Aorta (tissue), 5 donors: ENCODE results near the gene GAK. TPM values are rescaled to one million over a fixed set of nuclear protein-coding genes. Genes with fewer than 3 reads are reported as not detected.
"Not testable (repeated sequence)": the region's sequence is repeated elsewhere in the genome, so short reads cannot be mapped to it uniquely, and the experiment has no call there.

Experiments
- ATAC-seq: fragments of 200-7000 bp; cut with Tn5 transposase; one replicate; pipeline ENCODE4 v1.9.1; 2022; ENCODE audit warnings: moderate library complexity; ENCODE audit not compliant: low FRiP score
- DNase-seq, 2 donors: peaks; one replicate each; pipeline ENCODE4 v3.0.0-alpha.2; 2020
- H3K27ac ChIP-seq, 2 donors: one replicate each; pipeline ENCODE4 v1.5.1; 2013; ENCODE audit warnings: low read length in 2 of 2, mild to moderate bottlenecking in 2 of 2, moderate library complexity in 2 of 2, control low read depth in 1 of 2, inconsistent platforms in 1 of 2, low read depth in 1 of 2
- H3K27me3 ChIP-seq, 2 donors: one replicate each; pipeline ENCODE4 v1.6.1; 2013; ENCODE audit warnings: control low read depth in 1 of 2, low read length in 1 of 2, mild to moderate bottlenecking in 1 of 2, moderate library complexity in 1 of 2; ENCODE audit not compliant: insufficient read depth in 2 of 2, control insufficient read depth in 1 of 2
- H3K36me3 ChIP-seq, 2 donors: one replicate each; pipeline ENCODE4 v1.6.1; 2013; ENCODE audit warnings: control low read depth in 1 of 2, low read length in 1 of 2, mild to moderate bottlenecking in 1 of 2; ENCODE audit not compliant: insufficient read depth in 2 of 2, control insufficient read depth in 1 of 2
- H3K4me1 ChIP-seq, 2 donors: one replicate each; pipeline ENCODE4 v1.6.1; 2013; ENCODE audit warnings: low read length in 2 of 2, control low read depth in 1 of 2, mild to moderate bottlenecking in 1 of 2, moderate library complexity in 1 of 2; ENCODE audit not compliant: insufficient read depth in 2 of 2, control insufficient read depth in 1 of 2
- H3K4me3 ChIP-seq, 2 donors: one replicate each; pipeline ENCODE4 v1.5.1; 2013; ENCODE audit warnings: low read length in 2 of 2, control low read depth in 1 of 2, mild to moderate bottlenecking in 1 of 2
- H3K9me3 ChIP-seq: one replicate; pipeline ENCODE4 v1.6.1; 2013; ENCODE audit warnings: mild to moderate bottlenecking, low read length; ENCODE audit not compliant: control insufficient read depth
- WGBS, 2 donors: extraction: QIAGEN DNeasy Blood & Tissue Kit; methylation state at CpG; one replicate each; pipeline ENCODE4 v1.1.7; 2013; 5-methylcytosine and 5-hydroxymethylcytosine counted together
- intact Hi-C, 2 donors: fragments of 100-400 bp; cut with DNase I; formaldehyde crosslinking; loops; one replicate each; pipeline versions ENCODE4 v1.14.2 to v1.15.0; 2022
- polyA plus RNA-seq, 2 donors: library from polyadenylated mRNA; stranded (reverse); fragments of 200-250 nt; gene quantifications; one replicate each; pipeline ENCODE4 v1.2.3, GENCODE V29; 2013
- total RNA-seq, 2 donors: library from RNA; stranded (reverse); fragmentation: NEBNext Ultra II Directional; extraction: Animal tissue kit (Norgen Biotek cat#: 25700); gene quantifications; one replicate each; pipeline ENCODE4 v1.2.1, GENCODE V29; 2021
- donor health status: healthy with polysubstance abuse.
- donor health status: Bipolar disorder and iron deficiency.
- donor health status: DM: no; HTN: no; CAD: no.
- donor health status: DM: no; HTN: no; CAD: no.
- donor health status: DM: yes; HTN: yes; CAD: no.

The GAK gene
- total and polyA plus RNA-seq, 4 donors: 52.0 to 300 (median 94.4) TPM

DNA sequence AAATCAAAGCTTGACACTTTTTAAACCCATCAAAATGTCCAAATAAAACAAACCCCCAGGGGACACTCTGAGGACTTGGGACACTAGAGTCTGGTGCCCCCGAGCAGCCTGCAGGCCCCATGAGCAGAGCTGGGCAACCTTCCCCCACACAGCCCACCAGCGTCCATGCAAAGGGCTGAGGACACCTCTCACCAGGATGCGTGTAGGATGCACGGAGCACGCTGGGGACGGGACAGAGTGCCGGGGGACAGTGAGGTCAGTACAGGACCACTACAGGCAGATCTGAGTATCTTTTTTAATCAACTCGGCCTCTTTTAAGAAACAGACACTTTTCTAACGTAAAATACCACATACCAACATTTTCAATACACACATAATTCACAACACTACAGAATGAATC, 6.9 kb downstream of the GAK start:
- 42 to 57% methylated on average over 9 of the region's 9 CpGs for WGBS, 2 donors
- no peaks in the 10 kb centered on the region for H3K4me1 ChIP-seq
- H3K36me3 ChIP-seq: no peaks in the 10 kb centered on the region
- peak; percentile 37 to 73 for DNase-seq
- H3K9me3 ChIP-seq: no peaks in the 10 kb centered on the region
- peak; percentile 45 for ATAC-seq
- intact Hi-C loops: no loop called here
- no peaks in the 10 kb centered on the region for H3K27me3 ChIP-seq
- no peak overlapping the region for H3K27ac ChIP-seq
- no peak overlapping the region for H3K4me3 ChIP-seq

DNA sequence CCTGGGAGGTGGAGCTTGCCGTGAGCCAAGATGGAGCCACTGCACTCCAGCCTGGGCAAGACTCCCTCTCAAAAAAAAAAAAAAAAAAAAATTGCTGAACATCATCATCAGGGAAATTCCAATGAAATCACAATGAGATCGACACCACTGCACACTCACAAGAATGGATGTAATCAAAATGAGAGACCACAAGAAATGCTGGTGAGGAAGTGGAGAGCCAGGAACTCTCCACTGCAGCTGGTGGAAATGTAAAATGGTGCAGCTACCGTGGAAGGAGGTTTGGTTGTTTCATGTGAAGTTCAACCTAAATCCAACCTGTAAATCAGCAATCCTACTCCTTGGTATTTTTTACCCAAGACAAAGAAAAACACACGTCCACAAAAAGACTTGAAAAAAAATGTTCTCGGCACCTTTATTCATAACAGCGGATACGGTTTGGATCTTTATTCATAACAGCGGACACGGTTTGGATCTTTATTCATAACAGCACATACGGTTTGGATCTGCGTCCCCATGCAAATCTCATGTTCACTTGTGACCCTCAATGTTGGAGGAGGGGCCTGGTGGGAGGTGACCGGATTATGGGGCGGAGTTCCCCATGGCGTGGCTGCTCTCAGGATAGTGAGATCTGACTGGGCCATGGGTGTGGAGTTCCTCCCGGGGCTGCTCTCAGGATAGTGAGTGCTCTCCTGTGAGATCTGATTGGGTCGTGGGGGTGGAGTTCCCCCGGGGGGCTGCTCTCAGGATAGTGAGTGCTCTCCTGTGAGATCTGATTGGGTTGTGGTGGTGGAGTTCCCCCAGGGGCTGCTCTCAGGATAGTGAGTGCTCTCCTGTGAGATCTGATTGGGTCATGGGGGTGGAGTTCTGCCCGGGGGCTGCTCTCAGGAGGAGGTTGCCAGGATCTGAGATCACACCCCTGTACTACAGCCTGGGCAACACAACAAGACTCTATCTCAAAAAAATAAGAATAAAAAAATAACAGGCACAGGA, 7.7 kb downstream of the GAK start:
- Histone ChIP-seq H3K4me3 (no peak overlapping the region), H3K36me3 (no peaks in the 10 kb centered on the region), H3K27me3 (no peaks in the 10 kb centered on the region), H3K9me3 (no peaks in the 10 kb centered on the region), H3K27ac (no peak overlapping the region), H3K4me1 (no peaks in the 10 kb centered on the region)
- DNase-seq: peak; percentile 32 to 59
- 69 to 74% methylated on average over 18 of the region's 18 CpGs for WGBS, 2 donors
- ATAC-seq: peak; percentile 51
- intact Hi-C loops: no loop called here

DNA sequence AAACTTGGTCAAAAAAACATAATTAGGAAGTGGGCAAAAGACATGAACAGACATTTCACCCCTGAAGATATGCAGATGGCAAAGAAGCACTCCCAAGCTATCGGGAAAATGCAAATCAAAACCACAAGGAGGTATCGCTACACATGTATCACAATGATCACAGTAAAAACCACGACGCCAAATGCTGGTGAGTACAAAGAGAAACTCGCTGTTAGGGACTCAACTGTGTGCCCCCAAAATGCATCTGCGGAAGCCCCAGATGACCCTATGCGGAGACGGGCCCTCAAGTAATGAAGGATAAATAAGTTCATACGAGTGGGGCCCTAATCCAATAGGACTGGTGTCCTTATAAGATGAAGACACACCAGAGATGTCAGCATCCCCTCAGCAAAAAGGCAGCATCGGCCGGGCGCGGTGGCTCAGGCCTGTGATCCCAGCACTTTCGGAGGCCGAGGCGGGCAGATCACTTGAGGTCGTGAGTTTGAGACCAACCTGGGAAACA, 10.2 kb downstream of the GAK start:
- intact Hi-C loops: no loop called here
- peak in 1 of 2 donors; percentile 43 for DNase-seq
- Histone ChIP-seq H3K4me3 (no peak overlapping the region), H3K36me3 (no peaks in the 10 kb centered on the region), H3K9me3 (no peaks in the 10 kb centered on the region), H3K27ac (no peak overlapping the region), H3K4me1 (no peaks in the 10 kb centered on the region), H3K27me3 (no peaks in the 10 kb centered on the region)
- WGBS, 2 donors: 95 to 96% methylated on average over 17 of the region's 17 CpGs
- ATAC-seq: no peak

DNA sequence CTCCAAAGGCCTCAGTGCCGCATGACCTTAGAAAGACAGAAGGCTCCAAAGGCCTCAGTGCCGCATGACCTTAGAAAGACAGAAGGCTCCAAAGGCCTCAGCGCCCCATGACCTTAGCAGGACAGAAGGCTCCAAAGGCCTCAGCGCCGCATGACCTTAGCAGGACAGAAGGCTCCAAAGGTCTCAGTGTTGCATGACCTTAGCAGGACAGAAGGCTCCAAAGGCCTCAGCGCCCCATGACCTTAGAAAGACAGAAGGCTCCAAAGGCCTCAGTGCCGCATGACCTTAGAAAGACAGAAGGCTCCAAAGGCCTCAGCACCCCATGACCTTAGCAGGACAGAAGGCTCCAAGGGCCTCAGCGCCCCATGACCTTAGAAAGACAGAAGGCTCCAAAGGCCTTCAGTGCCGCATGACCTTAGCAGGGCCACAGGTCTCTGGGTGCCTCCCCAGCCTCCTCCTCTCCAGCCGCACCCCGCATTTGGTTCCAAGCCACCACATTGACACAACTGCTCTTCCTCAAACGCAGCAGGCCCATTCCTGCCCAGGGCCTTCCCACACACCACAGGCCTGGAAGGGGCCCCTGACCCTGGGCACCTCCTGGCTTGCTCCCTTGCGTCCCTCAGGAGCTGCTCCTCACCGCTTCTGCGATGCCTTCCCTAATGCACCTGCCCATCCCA, 13.0 kb downstream of the GAK start:
- H3K27me3 ChIP-seq, H3K9me3 ChIP-seq, H3K27ac ChIP-seq, ATAC-seq, intact Hi-C loops, H3K36me3 ChIP-seq, H3K4me3 ChIP-seq, H3K4me1 ChIP-seq, DNase-seq: not testable (repeated sequence)
- WGBS, 2 donors: 97% methylated on average over 15 of the region's 15 CpGs

DNA sequence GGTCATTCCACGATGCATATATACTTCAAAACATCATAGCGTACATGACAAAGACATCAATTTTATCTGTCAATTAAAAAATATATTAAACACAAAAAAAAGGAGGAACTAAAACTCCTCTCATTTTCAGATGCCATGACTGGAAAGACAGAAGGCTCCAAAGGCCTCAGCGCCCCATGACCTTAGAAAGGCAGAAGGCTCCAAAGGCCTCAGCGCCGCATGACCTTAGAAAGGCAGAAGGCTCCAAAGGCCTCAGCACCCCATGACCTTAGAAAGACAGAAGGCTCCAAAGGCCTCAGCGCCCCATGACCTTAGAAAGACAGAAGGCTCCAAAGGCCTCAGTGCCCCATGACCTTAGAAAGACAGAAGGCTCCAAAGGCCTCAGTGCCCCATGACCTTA, 13.5 kb downstream of the GAK start:
- H3K27me3 ChIP-seq, H3K36me3 ChIP-seq, H3K9me3 ChIP-seq, H3K27ac ChIP-seq, intact Hi-C loops, ATAC-seq, H3K4me1 ChIP-seq, H3K4me3 ChIP-seq: not testable (repeated sequence)
- DNase-seq: peak in 1 of 2 donors; percentile 26
- WGBS, 2 donors: 91 to 92% methylated on average over 6 of the region's 6 CpGs

DNA sequence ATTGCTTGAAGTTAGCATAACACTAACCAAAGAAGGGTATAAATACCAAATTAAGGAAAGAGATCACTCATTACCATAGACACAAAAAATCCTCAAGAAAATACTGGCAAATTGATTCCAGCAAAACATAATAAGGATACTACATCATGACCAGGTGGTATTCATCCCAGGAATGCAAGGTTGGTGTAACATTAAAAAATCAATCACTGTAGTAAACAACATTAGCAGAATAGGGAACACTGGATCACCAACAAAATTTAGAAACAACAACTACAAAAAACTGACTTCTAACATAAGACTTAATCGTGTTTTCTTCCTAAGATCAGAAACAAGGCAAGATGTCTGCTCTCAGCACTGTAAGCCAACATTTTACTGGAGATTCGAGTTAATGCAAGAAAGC, 14.1 kb downstream of the GAK start:
- intact Hi-C loops: no loop called here
- Histone ChIP-seq H3K27me3 (no peaks in the 10 kb centered on the region), H3K36me3 (no peaks in the 10 kb centered on the region), H3K4me3 (no peak overlapping the region), H3K27ac (no peak overlapping the region), H3K4me1 (no peaks in the 10 kb centered on the region), H3K9me3 (no peaks in the 10 kb centered on the region)
- no peak for ATAC-seq
- no peak for DNase-seq
- 98% methylated on average over 2 of the region's 2 CpGs for WGBS, 2 donors

DNA sequence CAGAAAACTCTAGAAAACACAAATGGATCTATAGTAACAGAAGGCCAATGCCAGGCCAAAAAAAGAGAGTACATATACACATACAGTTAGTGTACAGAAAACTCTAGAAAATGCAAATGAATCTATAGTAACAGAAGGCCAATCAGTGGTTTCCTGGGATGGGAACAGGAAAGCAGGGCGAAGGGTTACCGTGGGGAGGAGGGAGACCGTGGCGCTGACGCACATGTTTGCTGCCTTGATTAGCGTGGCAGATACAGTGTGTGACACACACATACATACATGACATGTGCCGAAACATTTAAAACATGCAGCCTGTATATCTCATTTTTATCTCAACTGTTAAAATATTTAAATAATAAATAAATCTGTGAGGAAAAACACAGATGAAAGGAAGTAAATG, 14.7 kb downstream of the GAK start:
- ATAC-seq (no peak), DNase-seq (no peak)
- Histone ChIP-seq H3K36me3 (no peaks in the 10 kb centered on the region), H3K27me3 (no peaks in the 10 kb centered on the region), H3K27ac (no peak overlapping the region), H3K4me1 (no peaks in the 10 kb centered on the region), H3K9me3 (no peaks in the 10 kb centered on the region), H3K4me3 (no peak overlapping the region)
- intact Hi-C loops: no loop called here
- WGBS, 2 donors: 91 to 98% methylated on average over 7 of the region's 7 CpGs

DNA sequence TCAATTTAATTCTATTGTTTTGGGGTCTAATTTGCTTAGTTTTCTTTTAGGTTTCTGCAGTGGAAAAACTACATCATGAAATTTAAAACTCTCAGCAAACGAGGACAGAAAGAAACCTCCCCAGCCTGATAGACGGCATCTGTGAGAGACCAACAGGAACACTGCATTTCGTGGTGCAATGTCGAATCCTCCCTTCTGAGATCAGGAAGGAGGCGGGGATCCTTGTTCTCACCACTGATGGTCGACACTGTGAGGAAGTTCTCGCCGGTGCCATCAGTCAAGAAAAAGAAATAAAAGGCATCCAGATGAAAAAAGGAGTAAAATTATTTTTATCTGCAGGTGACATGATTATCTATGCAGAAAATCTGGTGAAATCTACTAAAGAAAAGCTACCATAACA, 16.5 kb downstream of the GAK start:
- no peak overlapping the region for H3K4me3 ChIP-seq
- intact Hi-C loops: no loop called here
- no peak for ATAC-seq
- no peak overlapping the region for H3K27ac ChIP-seq
- DNase-seq: peak in 1 of 2 donors; percentile 44
- WGBS, 2 donors: 64 to 67% methylated on average over 8 of the region's 8 CpGs
- no peaks in the 10 kb centered on the region for H3K4me1 ChIP-seq
- no peaks in the 10 kb centered on the region for H3K9me3 ChIP-seq
- no peaks in the 10 kb centered on the region for H3K27me3 ChIP-seq
- peaks cover 0 to 4% of the 10 kb centered on the region in 2 donors for H3K36me3 ChIP-seq
